KBM-7 (cell line): ENCODE data around the gene OTOG.

Experiments
- DNase-seq: peaks from one replicate; pipeline ENCODE4 v3.0.0-alpha.2; 2015
- in situ Hi-C: fragments of 300-500 bp; cut with MboI; formaldehyde crosslinking; loops from 2 replicates; pipeline ENCODE4 v1.14.3; 2020; ENCODE audit warnings: low sequenced_read_pairs, low pct_unique_long_range_greater_than_20kb, mixed read lengths

The OTOG gene

GRCh38 chr11:17533341-17533740 lies 13.7 kb upstream of the OTOG start:
- in situ Hi-C loops = no loop called here
- DNase-seq = no peak

- in situ Hi-C loops = no loop called here
- no peak for DNase-seq
Measured at GRCh38 chr11:17533778-17534415, 13.2 kb upstream of the OTOG start.

GRCh38 chr11:17535488-17535887 lies 11.6 kb upstream of the OTOG start:
- no peak for DNase-seq
- in situ Hi-C loops = no loop called here

GRCh38 chr11:17537261-17537660 lies 9.8 kb upstream of the OTOG start:
- DNase-seq = no peak
- in situ Hi-C loops = no loop called here

GRCh38 chr11:17538054-17538453 lies 9.0 kb upstream of the OTOG start:
- no peak for DNase-seq
- in situ Hi-C loops = no loop called here

- no peak for DNase-seq
- in situ Hi-C loops = no loop called here
Measured at GRCh38 chr11:17538731-17539130, 8.3 kb upstream of the OTOG start.

GRCh38 chr11:17540807-17541206 lies 6.3 kb upstream of the OTOG start:
- DNase-seq = no peak
- in situ Hi-C loops = no loop called here

- DNase-seq = no peak
- in situ Hi-C loops = no loop called here
Measured at GRCh38 chr11:17541330-17541885, 5.7 kb upstream of the OTOG start.

- no peak for DNase-seq
- in situ Hi-C loops = no loop called here
Measured at GRCh38 chr11:17542249-17542648, 4.8 kb upstream of the OTOG start.

- in situ Hi-C loops = no loop called here
- no peak for DNase-seq
Measured at GRCh38 chr11:17543041-17543440, 4.0 kb upstream of the OTOG start.

GRCh38 chr11:17543574-17544180 lies 3.4 kb upstream of the OTOG start:
- in situ Hi-C loops = no loop called here
- no peak for DNase-seq

GRCh38 chr11:17544181-17544622 lies 2.9 kb upstream of the OTOG start, which contains the start of gene USH1C:
TSS of gene USH1C (minus strand) at chr11:17544416. CDS start at chr11:17544307, 109 bp downstream.
- DNase-seq = no peak
- in situ Hi-C loops = no loop called here

- DNase-seq = no peak
- in situ Hi-C loops = no loop called here
Measured at GRCh38 chr11:17546240-17546639, 819 bp upstream of the OTOG start.

GRCh38 chr11:17547932-17548331 lies 873 bp downstream of the OTOG start:
- in situ Hi-C loops = no loop called here
- DNase-seq = no peak

GRCh38 chr11:17548444-17548843 lies 1.4 kb downstream of the OTOG start:
- in situ Hi-C loops = no loop called here
- DNase-seq = no peak

- DNase-seq = peak; percentile 14
- in situ Hi-C loops = no loop called here
Measured at GRCh38 chr11:17550450-17551346, 3.6 kb downstream of the OTOG start.

- no peak for DNase-seq
- in situ Hi-C loops = no loop called here
Measured at GRCh38 chr11:17551347-17552040, 4.4 kb downstream of the OTOG start.

- in situ Hi-C loops = no loop called here
- no peak for DNase-seq
Measured at GRCh38 chr11:17552041-17552355, 4.9 kb downstream of the OTOG start.
